CD4-positive, alpha-beta memory T cell (primary cell): ENCODE results near the gene COPG2. TPM values are rescaled to one million over a fixed set of nuclear protein-coding genes. Genes with fewer than 3 reads are reported as not detected.
A peak's percentile ranks its signal among the peaks of the same experiment; 100 is the strongest.
"Not testable (repeated sequence)": the region's sequence is repeated elsewhere in the genome, so short reads cannot be mapped to it uniquely, and the experiment has no call there.

ENCODE experiments used
- CTCF ChIA-PET: fragments of 350-600 bp; sonication (Branson Sonifier 250); formaldehyde crosslinking; loops from one replicate; lab custom pipeline; 2021; ENCODE audit warnings: inconsistent platforms; ENCODE audit not compliant: partially characterized antibody; lab: Charles Lee
- POLR2A ChIA-PET: fragments of 350-600 bp; sonication (Branson Sonifier 250); formaldehyde crosslinking; loops from one replicate; lab custom pipeline; 2021; ENCODE audit not compliant: partially characterized antibody; lab: Charles Lee
- DNase-seq, 5 donors: peaks; one replicate each; pipeline versions ENCODE4 v3.0.0 to v3.0.0-alpha.2; 2020 to 2022; ENCODE audit warnings: mixed read lengths in 1 of 5
- H3K27ac ChIP-seq: one replicate; pipeline ENCODE4 v1.7.0; 2013; ENCODE audit warnings: low read depth, low read length
- H3K27me3 ChIP-seq: 2 replicates; pipeline ENCODE4 v1.7.0; 2013; ENCODE audit warnings: mild to moderate bottlenecking, low read length, moderate library complexity; ENCODE audit not compliant: insufficient read depth
- H3K36me3 ChIP-seq: 2 replicates; pipeline ENCODE4 v1.7.0; 2013; ENCODE audit warnings: mild to moderate bottlenecking, low read length, moderate library complexity; ENCODE audit not compliant: insufficient read depth
- H3K4me1 ChIP-seq: 2 replicates; pipeline ENCODE4 v1.7.0; 2013; ENCODE audit warnings: mild to moderate bottlenecking, low read length, moderate library complexity; ENCODE audit not compliant: insufficient read depth
- H3K4me3 ChIP-seq, 2 donors: one replicate each; pipeline ENCODE4 v1.7.0; 2013; ENCODE audit warnings: low read length in 2 of 2, mild to moderate bottlenecking in 1 of 2
- H3K9me3 ChIP-seq, 2 donors: one replicate each; pipeline ENCODE4 v1.7.0; 2013; ENCODE audit warnings: low read length in 2 of 2, control low read depth in 1 of 2; ENCODE audit not compliant: control insufficient read depth in 1 of 2
- H3K27ac Mint-ChIP-seq, 7 donors: one replicate each; pipeline ENCODE4 v1.8.0; 2020 to 2021; ENCODE audit warnings: mixed read lengths in 7 of 7, mild to moderate bottlenecking in 6 of 7, inconsistent platforms in 3 of 7, moderate library complexity in 3 of 7
- H3K27me3 Mint-ChIP-seq, 2 donors: one replicate each; pipeline ENCODE4 v1.8.0; 2020 to 2021; ENCODE audit warnings: mixed read lengths in 2 of 2
- H3K36me3 Mint-ChIP-seq, 2 donors: one replicate each; pipeline ENCODE4 v1.8.0; 2020 to 2021; ENCODE audit warnings: mixed read lengths in 2 of 2, inconsistent platforms in 1 of 2, mild to moderate bottlenecking in 1 of 2
- H3K4me1 Mint-ChIP-seq, 4 donors: one replicate each; pipeline ENCODE4 v1.8.0; 2020 to 2021; ENCODE audit warnings: mixed read lengths in 4 of 4, mild to moderate bottlenecking in 1 of 4
- H3K4me3 Mint-ChIP-seq, 8 donors: one replicate each; pipeline ENCODE4 v1.8.0; 2020 to 2021; ENCODE audit warnings: mixed read lengths in 8 of 8, mild to moderate bottlenecking in 7 of 8, moderate library complexity in 6 of 8, inconsistent platforms in 3 of 8
- H3K9me3 Mint-ChIP-seq, 8 donors: one replicate each; pipeline ENCODE4 v1.8.0; 2020 to 2021; ENCODE audit warnings: mixed read lengths in 8 of 8, mild to moderate bottlenecking in 5 of 8, inconsistent platforms in 3 of 8, moderate library complexity in 1 of 8
- intact Hi-C: fragments of 100-400 bp; cut with micrococcal nuclease; formaldehyde crosslinking; loops from one replicate; pipeline ENCODE4 v1.15.1; 2023
- polyA plus RNA-seq, 2 donors: library from polyadenylated mRNA; unstranded; fragments of 300-500 nt; fragmentation: Illumina TruSeq; gene quantifications; one replicate each; pipeline ENCODE4 v1.2.3, GENCODE V29; 2021
- total RNA-seq, 2 experiments: library from RNA; stranded (reverse); gene quantifications; one replicate each; pipeline ENCODE4 v1.2.3, GENCODE V29; 2021

The COPG2 gene
- total and polyA plus RNA-seq, 4 experiments from 2014 or later = 0.92 to 8.2 (median 4.9) TPM

DNA sequence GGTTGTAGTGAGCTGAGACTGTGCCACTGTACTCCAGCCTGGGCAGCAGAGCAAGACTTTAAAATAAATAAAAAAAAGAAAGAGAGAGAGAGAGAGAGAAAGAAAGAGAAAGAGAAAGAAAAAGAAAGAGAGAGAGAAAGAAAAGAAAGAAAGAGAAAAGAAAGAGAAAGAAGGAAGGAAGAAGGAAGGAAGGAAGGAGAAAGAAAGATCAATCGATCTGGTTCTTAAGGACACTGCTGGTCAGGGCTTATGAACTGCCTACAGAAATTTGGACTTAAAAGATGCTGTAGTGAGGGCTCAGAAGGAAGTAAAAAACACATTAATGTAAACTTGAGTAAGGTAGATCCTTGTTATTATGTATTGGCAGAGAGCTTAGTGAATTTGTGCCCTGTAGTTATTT lies 62.4 kb downstream of the COPG2 start:
- H3K36me3 Mint-ChIP-seq = peaks cover 52 to 74% of the 10 kb centered on the region in 2 donors
- no peaks in the 10 kb centered on the region for H3K4me1 Mint-ChIP-seq
- ChIA-PET CTCF (no interaction called here), POLR2A (no interaction called here)
- Histone ChIP-seq H3K36me3 (peaks cover 13% of the 10 kb centered on the region), H3K27ac (no peak overlapping the region), H3K4me1 (no peaks in the 10 kb centered on the region), H3K9me3 (no peaks in the 10 kb centered on the region), H3K4me3 (no peak overlapping the region), H3K27me3 (no peaks in the 10 kb centered on the region)
- H3K27ac Mint-ChIP-seq = no peak overlapping the region
- peaks cover 0 to 19% (median 2%) of the 10 kb centered on the region in 8 donors for H3K9me3 Mint-ChIP-seq
- no peak overlapping the region for H3K4me3 Mint-ChIP-seq
- intact Hi-C loops = no loop called here
- H3K27me3 Mint-ChIP-seq = no peaks in the 10 kb centered on the region
- DNase-seq = no peak

- POLR2A ChIA-PET = no interaction called here
- Mint-ChIP-seq H3K4me1 (no peaks in the 10 kb centered on the region), H3K9me3 (peaks cover 0 to 3% (median 0%) of the 10 kb centered on the region in 8 donors), H3K4me3 (no peak overlapping the region), H3K36me3 (peaks cover 4 to 7% of the 10 kb centered on the region in 2 donors), H3K27me3 (no peaks in the 10 kb centered on the region), H3K27ac (no peak overlapping the region)
- Histone ChIP-seq H3K9me3 (no peaks in the 10 kb centered on the region), H3K36me3 (no peaks in the 10 kb centered on the region), H3K27ac (no peak overlapping the region), H3K4me3 (no peak overlapping the region), H3K4me1 (no peaks in the 10 kb centered on the region), H3K27me3 (no peaks in the 10 kb centered on the region)
- CTCF ChIA-PET = no interaction called here
- no peak for DNase-seq
- intact Hi-C loops = no loop called here
Observed at GRCh38 chr7:130598056-130598455, 70.5 kb downstream of the COPG2 start.

DNA sequence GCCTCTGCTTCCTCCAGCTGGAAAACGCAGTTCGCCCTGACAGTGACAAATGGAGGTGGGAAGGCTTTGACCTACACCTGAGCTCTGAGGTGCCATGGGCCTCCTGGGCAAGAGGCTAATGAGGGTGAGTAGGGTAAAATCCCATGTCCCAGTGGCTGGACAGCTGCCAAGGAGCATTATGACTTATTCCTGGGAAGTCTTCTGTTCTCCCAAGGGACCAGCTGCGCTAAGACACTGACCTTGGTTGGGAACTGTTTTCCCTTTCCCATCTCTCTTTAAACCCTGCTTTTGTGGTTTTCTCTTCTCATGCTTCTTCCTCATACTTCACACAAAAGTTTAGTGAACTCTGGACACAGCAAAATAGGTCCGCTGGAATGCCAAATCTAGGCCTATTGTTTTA lies 72.6 kb downstream of the COPG2 start:
- ChIA-PET POLR2A (no interaction called here), CTCF (no interaction called here)
- no peaks in the 10 kb centered on the region for H3K27me3 Mint-ChIP-seq
- no peak overlapping the region for H3K27ac Mint-ChIP-seq
- Histone ChIP-seq H3K4me1 (no peaks in the 10 kb centered on the region), H3K27ac (no peak overlapping the region), H3K4me3 (no peak overlapping the region), H3K9me3 (no peaks in the 10 kb centered on the region), H3K27me3 (no peaks in the 10 kb centered on the region), H3K36me3 (no peaks in the 10 kb centered on the region)
- no peak for DNase-seq
- no peaks in the 10 kb centered on the region for H3K4me1 Mint-ChIP-seq
- H3K36me3 Mint-ChIP-seq = no peaks in the 10 kb centered on the region
- no peaks in the 10 kb centered on the region for H3K9me3 Mint-ChIP-seq
- intact Hi-C loops = no loop called here
- no peak overlapping the region for H3K4me3 Mint-ChIP-seq

DNA sequence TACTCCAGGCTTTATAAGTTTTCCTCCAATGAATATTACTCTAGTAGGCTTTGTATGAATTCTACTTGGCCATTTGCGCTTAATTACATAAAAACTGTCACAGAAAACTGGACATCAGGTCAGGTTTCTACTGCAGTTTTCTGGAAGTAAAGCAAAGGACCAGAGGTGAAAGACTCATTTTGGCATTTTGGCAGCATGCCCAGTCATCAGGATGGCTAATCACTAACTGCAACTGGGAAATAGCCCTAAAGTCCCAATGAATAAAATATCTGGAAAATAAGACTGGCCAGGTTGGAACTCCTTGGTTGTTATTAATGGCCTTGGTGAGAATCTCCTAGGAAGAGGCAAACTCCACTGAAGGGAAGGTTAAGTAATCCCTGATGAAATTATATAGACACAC lies 75.5 kb downstream of the COPG2 start:
- Mint-ChIP-seq H3K36me3 (peaks cover 2 to 4% of the 10 kb centered on the region in 2 donors), H3K9me3 (peaks cover 0 to 4% (median 2%) of the 10 kb centered on the region in 8 donors), H3K4me1 (no peaks in the 10 kb centered on the region), H3K27ac (no peak overlapping the region), H3K4me3 (no peak overlapping the region), H3K27me3 (no peaks in the 10 kb centered on the region)
- H3K4me1 ChIP-seq = no peaks in the 10 kb centered on the region
- no peaks in the 10 kb centered on the region for H3K9me3 ChIP-seq
- POLR2A ChIA-PET = no interaction called here
- CTCF ChIA-PET = no interaction called here
- no peaks in the 10 kb centered on the region for H3K27me3 ChIP-seq
- intact Hi-C loops = no loop called here
- DNase-seq = no peak
- no peak overlapping the region for H3K4me3 ChIP-seq
- H3K36me3 ChIP-seq = no peaks in the 10 kb centered on the region
- H3K27ac ChIP-seq = no peak overlapping the region

DNA sequence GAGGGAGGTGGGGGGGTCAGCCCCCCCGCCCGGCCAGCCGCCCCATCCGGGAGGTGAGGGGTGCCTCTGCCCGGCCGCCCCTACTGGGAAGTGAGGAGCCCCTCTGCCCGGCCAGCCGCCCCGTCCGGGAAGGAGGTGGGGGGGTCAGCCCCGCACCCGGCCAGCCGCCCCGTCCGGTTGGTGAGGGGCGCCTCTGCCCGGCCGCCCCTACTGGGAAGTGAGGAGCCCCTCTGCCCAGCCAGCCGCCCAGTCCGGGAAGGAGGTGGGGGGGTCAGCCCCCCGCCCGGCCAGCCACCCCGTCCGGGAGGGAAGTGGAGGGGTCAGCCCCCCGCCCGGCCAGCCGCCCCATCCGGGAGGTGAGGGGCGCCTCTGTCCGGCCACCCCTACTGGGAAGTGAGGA lies 77.1 kb downstream of the COPG2 start:
- not testable (repeated sequence) for H3K27ac Mint-ChIP-seq

DNA sequence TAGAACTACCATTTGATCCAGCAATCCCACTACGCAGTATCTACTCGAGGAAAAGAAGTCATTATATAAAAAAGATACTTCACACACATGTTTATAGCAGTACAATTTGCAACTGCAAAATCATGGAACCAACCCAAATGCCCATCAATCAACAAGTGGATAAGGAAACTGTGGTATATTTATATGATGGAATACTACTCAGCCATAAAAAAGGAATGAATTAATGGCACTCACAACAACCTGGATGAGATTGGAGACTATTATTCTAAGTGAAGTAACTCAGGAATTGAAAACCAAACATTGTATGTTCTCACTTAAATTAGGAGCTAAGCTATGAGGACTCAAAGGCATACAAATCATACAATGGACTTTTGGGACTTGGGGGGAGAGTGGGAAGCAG lies 82.6 kb downstream of the COPG2 start:
- H3K36me3 ChIP-seq, CTCF ChIA-PET, H3K4me1 Mint-ChIP-seq, H3K4me3 ChIP-seq, H3K4me1 ChIP-seq, DNase-seq, H3K27ac ChIP-seq, H3K27me3 ChIP-seq, H3K4me3 Mint-ChIP-seq, H3K27me3 Mint-ChIP-seq, H3K9me3 ChIP-seq, intact Hi-C loops, H3K27ac Mint-ChIP-seq, POLR2A ChIA-PET: not testable (repeated sequence)
- Mint-ChIP-seq H3K36me3 (peaks cover 15 to 16% of the 10 kb centered on the region in 2 donors), H3K9me3 (peaks cover 2 to 21% (median 12%) of the 10 kb centered on the region in 8 donors)

More for the DNA sequence above, 77.1 kb downstream of the COPG2 start:
- H3K27me3 ChIP-seq, H3K27me3 Mint-ChIP-seq, H3K36me3 Mint-ChIP-seq, H3K9me3 Mint-ChIP-seq, POLR2A ChIA-PET, intact Hi-C loops, H3K4me3 ChIP-seq, CTCF ChIA-PET, H3K4me1 Mint-ChIP-seq, H3K4me1 ChIP-seq, H3K36me3 ChIP-seq, H3K27ac ChIP-seq, H3K4me3 Mint-ChIP-seq, DNase-seq, H3K9me3 ChIP-seq: not testable (repeated sequence)

- intact Hi-C loops, H3K27me3 Mint-ChIP-seq, DNase-seq, H3K9me3 ChIP-seq, H3K4me3 ChIP-seq, H3K27ac Mint-ChIP-seq, H3K27me3 ChIP-seq, POLR2A ChIA-PET, CTCF ChIA-PET, H3K4me1 ChIP-seq, H3K4me3 Mint-ChIP-seq, H3K36me3 ChIP-seq, H3K27ac ChIP-seq, H3K4me1 Mint-ChIP-seq: not testable (repeated sequence)
- Mint-ChIP-seq H3K9me3 (peaks cover 0 to 20% (median 10%) of the 10 kb centered on the region in 8 donors), H3K36me3 (peaks cover 4 to 15% of the 10 kb centered on the region in 2 donors)
Observed at GRCh38 chr7:130575110-130575509, 93.4 kb downstream of the COPG2 start.

DNA sequence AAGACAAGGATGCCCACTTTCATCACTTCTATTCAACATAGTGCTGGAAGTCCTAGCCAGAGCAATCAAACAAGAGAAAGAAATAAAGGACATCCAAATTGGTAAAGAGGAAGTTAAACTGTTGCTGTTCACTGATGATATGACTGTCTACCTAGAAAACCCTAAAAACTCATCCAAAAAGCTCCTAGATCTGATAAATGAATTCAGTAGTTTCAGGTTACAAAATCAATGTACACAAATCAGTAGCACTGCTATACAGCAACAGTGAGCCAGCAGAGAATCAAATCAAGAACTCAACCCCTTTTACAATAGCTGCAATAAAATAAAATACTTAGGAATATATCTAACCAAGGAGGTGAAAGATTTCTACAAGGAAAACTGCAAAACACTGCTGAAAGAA lies 98.4 kb downstream of the COPG2 start:
- H3K4me3 Mint-ChIP-seq, H3K9me3 ChIP-seq, H3K27me3 ChIP-seq, H3K36me3 ChIP-seq, H3K4me1 ChIP-seq, CTCF ChIA-PET, POLR2A ChIA-PET, H3K27me3 Mint-ChIP-seq, DNase-seq, intact Hi-C loops, H3K27ac ChIP-seq, H3K4me3 ChIP-seq, H3K4me1 Mint-ChIP-seq: not testable (repeated sequence)
- Mint-ChIP-seq H3K36me3 (peaks cover 14 to 25% of the 10 kb centered on the region in 2 donors), H3K9me3 (peaks cover 0 to 47% (median 24%) of the 10 kb centered on the region in 8 donors), H3K27ac (peak overlapping the region in 1 of 7 donors; percentile 10)
